ENCODE measurements around the gene KCNA2.

Gene KCNA2

GRCh38 chr1:110628323-110629105, 22.4 kb upstream of the KCNA2 start:
- no peak for DNase-seq

GRCh38 chr1:110627764-110628163, 21.6 kb upstream of the KCNA2 start:
- DNase-seq, result no peak

- no peak for DNase-seq
Measured at GRCh38 chr1:110626889-110627288, 20.7 kb upstream of the KCNA2 start.

- DNase-seq, result no peak
Measured at GRCh38 chr1:110620686-110621085, 14.5 kb upstream of the KCNA2 start.

GRCh38 chr1:110620250-110620615, 14.1 kb upstream of the KCNA2 start:
- no peak for DNase-seq

- DNase-seq, result peak; percentile 88
Measured at GRCh38 chr1:110619412-110620249, 13.5 kb upstream of the KCNA2 start.

GRCh38 chr1:110618668-110619067, 12.5 kb upstream of the KCNA2 start:
- no peak for DNase-seq

GRCh38 chr1:110617589-110617988, 11.4 kb upstream of the KCNA2 start:
- DNase-seq, result no peak

- DNase-seq, result no peak
Measured at GRCh38 chr1:110617116-110617515, 11.0 kb upstream of the KCNA2 start.

- no peak for DNase-seq
Measured at GRCh38 chr1:110616587-110616986, 10.4 kb upstream of the KCNA2 start.

- DNase-seq, result peak; percentile 56
Measured at GRCh38 chr1:110615548-110616130, 9.5 kb upstream of the KCNA2 start.

GRCh38 chr1:110612060-110612745, 6.0 kb upstream of the KCNA2 start:
- DNase-seq, result peak; percentile 21

- DNase-seq, result no peak
Measured at GRCh38 chr1:110610696-110611286, 4.6 kb upstream of the KCNA2 start.

GRCh38 chr1:110610084-110610483, 3.9 kb upstream of the KCNA2 start:
- DNase-seq, result no peak

GRCh38 chr1:110608247-110608646, 2.1 kb upstream of the KCNA2 start:
- DNase-seq, result no peak

- no peak for DNase-seq
Measured at GRCh38 chr1:110607536-110608230, 1.5 kb upstream of the KCNA2 start.

- DNase-seq, result no peak
Measured at GRCh38 chr1:110606657-110607535, 738 bp upstream of the KCNA2 start.

- DNase-seq, result no peak
Measured at GRCh38 chr1:110605446-110605845, 712 bp downstream of the KCNA2 start.

GRCh38 chr1:110604586-110605148, 1.5 kb downstream of the KCNA2 start:
- no peak for DNase-seq

GRCh38 chr1:110603058-110603457, 3.1 kb downstream of the KCNA2 start:
- DNase-seq, result no peak

GRCh38 chr1:110602466-110602865, 3.7 kb downstream of the KCNA2 start:
- DNase-seq, result no peak

All from NCI-H748 treated with DMSO at 0.1 percent for 48 hours (cell line).